Measurements from ENCODE around the gene KCNK1. TPM values are rescaled to one million over a fixed set of nuclear protein-coding genes. Genes with fewer than 3 reads are reported as not detected.

Gene KCNK1
- total RNA-seq, 1 experiment from 2014 or later: not detected

DNA sequence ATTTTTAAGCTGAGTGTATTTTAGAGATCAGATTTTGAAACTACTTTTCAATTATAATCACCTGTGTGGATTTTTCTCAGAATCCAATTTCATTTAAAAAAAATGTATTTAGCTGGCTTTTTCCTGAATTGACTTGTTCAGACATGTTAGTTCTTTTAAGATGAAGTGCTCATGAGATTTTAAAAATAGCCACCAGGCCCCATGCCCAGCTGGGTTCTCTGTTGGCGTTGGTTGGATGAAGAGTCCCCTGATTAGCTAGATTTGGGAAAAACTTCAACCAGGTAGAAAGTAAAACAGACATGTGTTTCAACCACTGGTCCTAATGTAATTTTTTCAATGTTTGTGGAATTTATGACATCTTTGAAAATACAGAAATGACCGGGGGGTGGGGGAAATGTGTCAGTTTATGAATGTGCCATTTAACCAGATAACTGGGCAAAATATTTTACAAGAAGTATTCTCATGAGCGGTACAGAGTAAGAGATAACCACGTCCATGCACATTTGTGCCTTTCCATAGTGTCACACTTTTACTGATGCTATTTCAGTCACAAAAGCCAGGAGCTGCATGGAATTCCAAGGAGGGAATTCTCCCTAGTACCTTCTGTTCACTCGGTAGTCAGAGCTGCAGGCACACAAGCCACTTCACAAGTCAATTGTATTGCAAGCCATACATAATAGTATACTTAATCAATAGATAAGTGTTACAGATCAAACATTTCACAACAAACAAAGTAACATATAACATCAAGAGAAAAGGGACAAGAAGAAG is 51.1 kb downstream of the KCNK1 start:
- no TSS peak for BruUV-seq (replicated peaks)
- Mint-ChIP-seq H3K27ac (ENCODE audit: unreplicated experiment) (no peak overlapping the region), H3K4me1 (ENCODE audit: low read depth, unreplicated experiment) (no peaks in the 10 kb centered on the region), H3K27me3 (ENCODE audit: insufficient read depth, unreplicated experiment) (peaks cover 9% of the 10 kb centered on the region), H3K4me3 (ENCODE audit: unreplicated experiment) (no peak overlapping the region), H3K9me3 (ENCODE audit: unreplicated experiment) (no peaks in the 10 kb centered on the region), H3K36me3 (ENCODE audit: insufficient read depth, unreplicated experiment) (no peaks in the 10 kb centered on the region)
- intact Hi-C loops (cut with micrococcal nuclease; ENCODE audit: unreplicated experiment): no loop called here
- Histone ChIP-seq H3K36me3 (ENCODE audit: control insufficient read depth, insufficient read depth, low read length) (no peaks in the 10 kb centered on the region), H3K27me3 (replicated peaks; ENCODE audit: control insufficient read depth, insufficient read depth, low read length) (no peaks in the 10 kb centered on the region), H3K4me3 (ENCODE audit: low read depth, low read length) (no peak overlapping the region), H3K9me3 (no peaks in the 10 kb centered on the region), H3K4me1 (no peaks in the 10 kb centered on the region)
- CTCF ChIA-PET: no interaction called here
- TF ChIP-seq, protein P1, sequence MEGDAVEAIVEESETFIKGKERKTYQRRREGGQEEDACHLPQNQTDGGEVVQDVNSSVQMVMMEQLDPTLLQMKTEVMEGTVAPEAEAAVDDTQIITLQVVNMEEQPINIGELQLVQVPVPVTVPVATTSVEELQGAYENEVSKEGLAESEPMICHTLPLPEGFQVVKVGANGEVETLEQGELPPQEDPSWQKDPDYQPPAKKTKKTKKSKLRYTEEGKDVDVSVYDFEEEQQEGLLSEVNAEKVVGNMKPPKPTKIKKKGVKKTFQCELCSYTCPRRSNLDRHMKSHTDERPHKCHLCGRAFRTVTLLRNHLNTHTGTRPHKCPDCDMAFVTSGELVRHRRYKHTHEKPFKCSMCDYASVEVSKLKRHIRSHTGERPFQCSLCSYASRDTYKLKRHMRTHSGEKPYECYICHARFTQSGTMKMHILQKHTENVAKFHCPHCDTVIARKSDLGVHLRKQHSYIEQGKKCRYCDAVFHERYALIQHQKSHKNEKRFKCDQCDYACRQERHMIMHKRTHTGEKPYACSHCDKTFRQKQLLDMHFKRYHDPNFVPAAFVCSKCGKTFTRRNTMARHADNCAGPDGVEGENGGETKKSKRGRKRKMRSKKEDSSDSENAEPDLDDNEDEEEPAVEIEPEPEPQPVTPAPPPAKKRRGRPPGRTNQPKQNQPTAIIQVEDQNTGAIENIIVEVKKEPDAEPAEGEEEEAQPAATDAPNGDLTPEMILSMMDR (IDR thresholded peaks at IDR 0.05; ENCODE audit: insufficient read depth in 1 of 2, low read depth in 1 of 2, low read length in 1 of 2, severe bottlenecking in 1 of 2, unreplicated experiment in 1 of 2): no peak
- DNase-seq: no peak
- POLR2A ChIA-PET: no interaction called here

DNA sequence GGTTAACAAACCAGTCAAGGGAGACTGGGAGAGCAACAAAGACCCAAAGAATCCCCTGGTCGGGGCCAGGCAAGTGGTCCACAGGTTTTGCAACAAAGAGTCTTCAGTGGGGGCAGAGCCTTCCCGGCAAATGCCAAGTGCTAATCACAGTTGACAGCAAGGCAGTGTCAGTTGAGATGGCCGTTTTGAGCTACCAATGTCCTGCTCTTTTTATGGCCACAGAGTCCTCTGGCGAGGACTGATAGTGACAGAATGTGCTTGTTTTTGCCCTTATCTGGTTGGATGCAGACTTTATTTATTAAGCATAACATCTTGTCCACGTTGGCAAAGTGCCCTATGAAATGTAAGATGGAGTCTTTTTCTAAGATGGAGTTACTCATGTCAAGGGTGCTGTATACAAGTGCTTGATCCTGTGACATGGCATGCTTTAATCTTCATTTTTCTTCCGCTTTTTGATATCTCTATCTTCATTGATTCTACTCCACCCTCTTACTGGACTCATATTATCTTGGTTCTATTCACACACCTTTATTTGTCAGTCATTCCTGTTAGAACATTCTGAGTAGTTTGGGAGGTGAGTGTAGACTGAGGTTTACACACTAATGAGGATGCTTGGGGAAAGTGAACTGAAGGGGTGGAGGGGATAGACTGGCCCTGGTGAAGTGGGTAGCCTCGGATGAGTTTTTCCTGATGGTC is 51.8 kb downstream of the KCNK1 start:
- H3K4me3 ChIP-seq (ENCODE audit: low read depth, low read length): no peak overlapping the region
- H3K4me3 Mint-ChIP-seq (ENCODE audit: unreplicated experiment): no peak overlapping the region
- no peaks in the 10 kb centered on the region for H3K9me3 Mint-ChIP-seq (ENCODE audit: unreplicated experiment)
- H3K36me3 Mint-ChIP-seq (ENCODE audit: insufficient read depth, unreplicated experiment): no peaks in the 10 kb centered on the region
- no peaks in the 10 kb centered on the region for H3K36me3 ChIP-seq (ENCODE audit: control insufficient read depth, insufficient read depth, low read length)
- TF ChIP-seq, protein P1 (IDR thresholded peaks at IDR 0.05; ENCODE audit: insufficient read depth in 1 of 2, low read depth in 1 of 2, low read length in 1 of 2, severe bottlenecking in 1 of 2, unreplicated experiment in 1 of 2): no peak
- H3K27me3 Mint-ChIP-seq (ENCODE audit: insufficient read depth, unreplicated experiment): peaks cover 9% of the 10 kb centered on the region
- no peak overlapping the region for H3K27ac Mint-ChIP-seq (ENCODE audit: unreplicated experiment)
- intact Hi-C loops (cut with micrococcal nuclease; ENCODE audit: unreplicated experiment): no loop called here
- DNase-seq: no peak
- ChIA-PET CTCF (no interaction called here), POLR2A (no interaction called here)
- no peaks in the 10 kb centered on the region for H3K27me3 ChIP-seq (replicated peaks; ENCODE audit: control insufficient read depth, insufficient read depth, low read length)
- H3K4me1 Mint-ChIP-seq (ENCODE audit: low read depth, unreplicated experiment): no peaks in the 10 kb centered on the region
- no TSS peak for BruUV-seq (replicated peaks)
- no peaks in the 10 kb centered on the region for H3K4me1 ChIP-seq
- no peaks in the 10 kb centered on the region for H3K9me3 ChIP-seq

DNA sequence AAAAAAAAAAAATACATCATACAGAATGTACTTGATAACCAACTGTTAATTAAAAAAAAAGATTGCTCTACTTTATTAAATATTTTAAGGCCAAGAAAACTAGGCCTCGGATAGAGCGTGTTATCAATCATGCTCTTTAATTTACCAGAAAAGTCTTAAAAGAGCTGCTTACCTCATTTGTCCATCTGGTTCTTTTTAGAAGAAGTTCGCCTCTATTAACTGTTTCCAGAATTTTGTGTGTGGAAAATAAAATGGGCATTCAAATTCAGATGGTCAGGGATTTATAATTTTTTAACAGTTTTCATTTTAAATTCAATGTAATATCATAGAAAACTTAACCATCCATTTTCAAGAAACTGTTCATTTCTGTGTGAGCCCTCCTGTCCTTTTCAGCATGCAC is 53.8 kb downstream of the KCNK1 start:
- Histone ChIP-seq H3K4me3 (ENCODE audit: low read depth, low read length) (no peak overlapping the region), H3K27me3 (replicated peaks; ENCODE audit: control insufficient read depth, insufficient read depth, low read length) (no peaks in the 10 kb centered on the region), H3K4me1 (no peaks in the 10 kb centered on the region), H3K9me3 (no peaks in the 10 kb centered on the region), H3K36me3 (ENCODE audit: control insufficient read depth, insufficient read depth, low read length) (no peaks in the 10 kb centered on the region)
- Mint-ChIP-seq H3K9me3 (ENCODE audit: unreplicated experiment) (no peaks in the 10 kb centered on the region), H3K4me3 (ENCODE audit: unreplicated experiment) (no peak overlapping the region), H3K27ac (ENCODE audit: unreplicated experiment) (no peak overlapping the region), H3K4me1 (ENCODE audit: low read depth, unreplicated experiment) (no peaks in the 10 kb centered on the region), H3K36me3 (ENCODE audit: insufficient read depth, unreplicated experiment) (no peaks in the 10 kb centered on the region), H3K27me3 (ENCODE audit: insufficient read depth, unreplicated experiment) (no peaks in the 10 kb centered on the region)
- TF ChIP-seq, protein P1 (IDR thresholded peaks at IDR 0.05; ENCODE audit: insufficient read depth in 1 of 2, low read depth in 1 of 2, low read length in 1 of 2, severe bottlenecking in 1 of 2, unreplicated experiment in 1 of 2): no peak
- intact Hi-C loops (cut with micrococcal nuclease; ENCODE audit: unreplicated experiment): no loop called here
- CTCF ChIA-PET: no interaction called here
- DNase-seq: no peak
- POLR2A ChIA-PET: no interaction called here
- no TSS peak for BruUV-seq (replicated peaks)
